Activated CD8-positive, alpha-beta memory T cell treated with anti-CD3 and anti-CD28 coated beads, Interleukin-2, amount 50 U/mL, for 24 hours (primary cell): ENCODE data around the gene RASL10A.

Experiments
- DNase-seq: peaks from one replicate; pipeline ENCODE4 v3.0.0-alpha.2; 2020; ENCODE audit errors: extremely low read depth

RASL10A gene

DNA sequence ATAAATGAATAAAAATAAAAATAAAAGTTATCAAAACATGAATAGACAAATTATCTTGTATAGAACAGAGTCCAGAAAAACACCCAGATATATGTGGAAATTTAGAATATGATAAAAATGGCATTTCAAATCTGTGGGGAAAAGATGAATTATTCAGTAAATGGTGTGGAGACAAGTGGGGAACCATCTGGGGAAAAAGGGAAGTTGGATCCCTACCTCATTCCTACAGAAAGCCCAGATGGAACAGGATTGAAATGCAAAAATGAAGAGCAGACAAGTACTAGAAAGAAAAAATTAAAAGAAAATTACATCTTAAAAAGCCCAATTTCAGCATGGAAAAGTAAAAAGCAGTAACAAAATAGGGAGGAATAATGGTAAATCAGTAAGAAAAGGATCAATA, 8.1 kb upstream of the RASL10A start:
- DNase-seq: no peak

DNA sequence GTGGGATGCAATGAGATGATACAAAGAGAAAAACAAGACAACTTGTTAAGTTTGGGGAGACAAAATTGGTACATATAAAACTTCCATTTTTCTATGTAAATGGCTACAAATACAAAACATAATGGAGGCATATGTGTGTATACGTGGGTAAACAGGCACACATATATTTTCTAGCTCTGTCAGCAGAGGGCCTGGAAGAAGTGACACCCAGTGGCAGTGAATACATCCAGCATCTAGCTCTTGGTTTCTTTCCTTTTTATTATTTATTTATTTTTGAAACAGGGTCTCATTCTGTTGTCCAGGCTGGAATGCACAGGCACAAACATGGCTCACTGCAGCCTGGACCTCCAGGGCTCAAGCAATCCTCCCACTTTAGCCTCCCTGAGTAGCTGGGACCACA, 5.0 kb upstream of the RASL10A start:
- DNase-seq: no peak

DNA sequence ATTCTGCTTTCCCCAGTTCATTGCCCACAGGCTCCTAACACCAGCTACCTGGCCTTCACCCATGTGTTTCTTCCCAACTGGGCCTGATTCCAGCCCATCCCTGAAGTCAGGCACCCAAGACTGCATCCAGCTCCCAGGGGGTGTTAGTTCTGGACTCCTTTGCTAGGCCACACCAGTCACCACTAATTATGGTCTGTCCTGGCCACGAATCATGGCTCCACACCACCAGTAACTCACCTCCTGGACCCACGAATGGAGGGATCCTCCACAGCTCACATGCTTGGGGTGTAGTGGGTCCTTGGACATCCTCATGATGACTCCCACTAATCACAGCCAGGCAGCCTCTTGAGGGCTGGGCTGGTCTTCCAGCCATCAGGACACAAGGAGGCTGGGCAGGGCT, 3.6 kb upstream of the RASL10A start:
- no peak for DNase-seq

DNA sequence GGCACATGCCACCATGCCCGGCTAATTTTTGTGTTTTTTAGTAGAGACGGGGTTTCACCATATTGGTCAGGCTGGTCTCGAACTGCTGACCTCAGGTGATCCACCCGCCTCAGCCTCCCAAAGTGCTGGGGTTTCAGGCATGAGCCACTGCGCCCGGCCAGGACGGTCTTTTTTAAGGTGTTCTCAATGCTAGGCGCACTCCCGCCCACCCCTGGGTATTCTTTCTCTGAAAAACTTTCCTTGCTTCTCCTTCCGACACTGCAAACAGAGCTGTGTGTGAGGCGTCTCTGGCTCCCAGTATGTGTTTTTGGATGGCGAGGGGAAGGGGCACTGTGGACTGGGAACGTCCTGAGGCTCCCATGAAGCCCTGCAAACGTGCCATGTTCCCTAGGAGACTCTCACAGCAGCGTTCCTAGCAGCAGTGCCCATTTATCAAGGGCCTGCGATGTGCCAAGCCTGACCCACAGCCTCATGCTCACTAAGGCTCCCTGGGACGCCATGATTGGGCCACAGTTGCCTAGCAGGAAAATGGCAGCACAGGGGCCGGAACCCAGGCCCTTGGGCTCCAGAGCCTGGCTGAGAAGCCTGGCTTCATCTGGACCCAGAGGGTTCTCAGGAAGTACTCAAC, 2.4 kb upstream of the RASL10A start:
- no peak for DNase-seq

DNA sequence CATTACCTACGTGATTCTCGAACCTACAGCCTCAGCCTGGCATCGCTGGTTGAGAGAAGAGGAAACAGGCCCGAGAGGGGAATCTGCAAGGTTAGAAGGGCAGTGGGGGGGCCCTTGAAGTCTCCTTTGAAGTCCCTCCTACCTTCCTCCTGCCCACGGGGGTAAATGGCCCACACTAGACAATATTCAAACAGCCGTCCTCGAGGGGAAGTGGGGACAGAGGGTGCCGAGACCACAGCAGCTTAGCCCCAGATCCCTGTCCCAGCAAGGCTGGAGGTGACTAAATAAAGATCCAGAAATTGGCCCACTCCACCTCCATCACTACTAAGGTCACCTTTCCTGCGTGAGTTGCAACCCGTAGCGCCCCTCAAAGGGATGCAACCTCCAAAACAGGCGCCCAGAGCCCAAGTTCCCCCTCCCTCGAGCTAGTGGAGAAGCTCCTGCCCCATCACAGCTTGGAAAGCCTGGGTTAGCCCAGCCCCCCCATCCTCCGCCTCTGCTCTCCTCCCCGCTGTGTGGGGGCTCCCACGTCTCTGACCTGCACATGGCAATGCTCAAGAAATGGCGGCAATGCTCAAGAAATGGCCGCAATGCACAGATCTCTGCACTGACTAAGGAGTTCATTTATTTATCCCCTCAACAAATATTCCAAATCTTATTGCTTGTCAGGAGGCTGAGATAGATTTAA, 788 bp upstream of the RASL10A start:
- no peak for DNase-seq

DNA sequence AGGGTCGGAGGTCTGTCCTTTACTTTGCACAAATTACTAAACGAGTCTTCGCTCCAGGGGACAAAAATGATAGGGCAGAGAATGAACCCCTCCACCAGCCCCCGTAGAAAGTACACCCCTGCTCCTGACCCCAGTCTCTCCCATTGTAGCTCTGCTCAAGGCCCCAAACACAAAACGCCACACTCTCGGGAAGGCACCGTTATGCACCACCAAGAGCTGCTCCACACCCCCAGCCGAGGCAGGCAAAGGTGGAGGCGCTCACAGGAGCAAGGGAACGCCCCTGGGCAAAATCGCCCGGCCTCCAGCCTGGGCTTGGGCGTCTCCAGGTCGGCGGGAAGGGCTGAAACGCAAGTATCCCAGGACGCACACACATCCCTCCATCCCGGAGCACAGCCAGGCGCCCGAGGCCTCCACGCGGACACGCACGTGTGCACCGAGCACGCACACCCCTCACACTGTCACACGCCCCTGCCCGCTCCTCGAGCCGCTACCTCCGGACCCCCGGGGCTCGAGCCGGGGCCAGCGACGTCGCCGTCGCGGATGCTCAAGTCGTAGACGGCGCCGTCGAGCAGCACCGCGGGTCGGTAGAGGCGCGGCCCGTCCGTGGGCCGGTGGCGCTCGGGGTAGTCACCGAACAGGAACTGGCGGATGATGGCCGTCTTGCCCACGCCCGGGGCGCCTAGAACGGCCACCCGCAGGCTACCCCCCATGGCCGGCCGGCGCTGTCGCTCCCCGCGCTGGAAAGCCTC, 786 bp downstream of the RASL10A start:
- DNase-seq: no peak

DNA sequence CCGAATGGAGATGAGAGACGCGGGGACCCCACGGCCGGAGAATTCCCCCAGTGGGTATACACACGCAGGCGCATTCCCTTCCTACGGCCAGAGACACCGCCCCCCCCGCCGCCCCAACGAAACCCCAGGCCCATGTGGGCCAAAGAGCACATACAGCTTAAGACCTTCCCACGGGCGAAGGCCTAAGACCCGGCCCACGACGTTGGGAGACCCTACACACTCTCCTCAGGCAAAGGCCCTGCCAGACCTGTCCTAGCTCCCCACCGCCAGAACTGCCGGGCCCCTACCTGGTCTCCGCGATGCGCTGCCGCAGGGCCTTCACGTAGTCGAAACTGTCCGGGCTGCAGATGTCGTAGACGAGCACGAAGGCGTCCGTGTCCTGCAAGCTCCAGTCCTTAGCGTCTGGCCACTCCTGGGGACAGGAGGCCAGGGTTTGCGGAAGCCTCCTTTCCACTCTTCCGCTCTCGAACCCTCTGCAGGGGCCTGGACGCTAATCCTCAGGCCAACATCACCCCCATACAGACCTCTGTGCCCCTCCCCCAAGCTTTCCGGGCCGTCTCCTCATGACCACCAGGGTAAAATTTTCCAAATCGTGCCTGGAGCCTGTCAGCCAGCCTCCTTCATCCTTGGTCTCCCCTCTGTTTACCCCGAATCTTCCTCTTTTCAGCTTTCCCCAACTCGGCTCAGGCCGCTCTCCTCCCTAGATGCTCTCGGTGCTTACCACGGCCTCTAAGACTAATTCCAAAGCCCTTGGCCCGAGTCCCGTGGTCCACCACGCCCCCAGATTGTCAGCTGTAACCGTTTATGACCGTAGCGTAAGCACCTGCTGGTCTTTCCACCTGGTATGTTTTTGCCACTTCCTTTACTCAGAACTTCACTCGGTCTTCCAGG, 1.7 kb downstream of the RASL10A start:
- DNase-seq: no peak

DNA sequence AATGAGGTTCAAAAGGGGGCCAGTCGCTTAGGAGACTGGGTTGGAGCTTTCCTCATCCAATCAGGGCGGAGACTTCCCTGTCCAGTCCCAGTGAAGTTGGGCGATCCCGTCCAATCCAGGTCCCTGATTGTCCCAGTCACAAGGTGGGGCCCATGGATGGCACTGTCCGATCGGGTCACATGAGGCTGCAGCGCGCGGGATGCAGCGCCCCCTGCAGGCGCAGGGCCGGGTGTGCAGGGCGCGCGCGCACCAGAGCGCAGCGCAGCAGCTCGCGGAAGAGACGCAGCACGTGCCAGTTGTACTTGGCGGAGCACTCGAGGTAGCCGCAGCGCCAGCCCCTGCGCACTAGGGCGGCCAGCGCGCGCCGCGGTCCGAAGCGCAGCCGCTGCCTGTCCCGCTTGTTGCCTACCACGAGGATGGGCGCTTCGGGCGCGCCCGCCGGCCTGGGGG, 2.3 kb downstream of the RASL10A start:
- no peak for DNase-seq

DNA sequence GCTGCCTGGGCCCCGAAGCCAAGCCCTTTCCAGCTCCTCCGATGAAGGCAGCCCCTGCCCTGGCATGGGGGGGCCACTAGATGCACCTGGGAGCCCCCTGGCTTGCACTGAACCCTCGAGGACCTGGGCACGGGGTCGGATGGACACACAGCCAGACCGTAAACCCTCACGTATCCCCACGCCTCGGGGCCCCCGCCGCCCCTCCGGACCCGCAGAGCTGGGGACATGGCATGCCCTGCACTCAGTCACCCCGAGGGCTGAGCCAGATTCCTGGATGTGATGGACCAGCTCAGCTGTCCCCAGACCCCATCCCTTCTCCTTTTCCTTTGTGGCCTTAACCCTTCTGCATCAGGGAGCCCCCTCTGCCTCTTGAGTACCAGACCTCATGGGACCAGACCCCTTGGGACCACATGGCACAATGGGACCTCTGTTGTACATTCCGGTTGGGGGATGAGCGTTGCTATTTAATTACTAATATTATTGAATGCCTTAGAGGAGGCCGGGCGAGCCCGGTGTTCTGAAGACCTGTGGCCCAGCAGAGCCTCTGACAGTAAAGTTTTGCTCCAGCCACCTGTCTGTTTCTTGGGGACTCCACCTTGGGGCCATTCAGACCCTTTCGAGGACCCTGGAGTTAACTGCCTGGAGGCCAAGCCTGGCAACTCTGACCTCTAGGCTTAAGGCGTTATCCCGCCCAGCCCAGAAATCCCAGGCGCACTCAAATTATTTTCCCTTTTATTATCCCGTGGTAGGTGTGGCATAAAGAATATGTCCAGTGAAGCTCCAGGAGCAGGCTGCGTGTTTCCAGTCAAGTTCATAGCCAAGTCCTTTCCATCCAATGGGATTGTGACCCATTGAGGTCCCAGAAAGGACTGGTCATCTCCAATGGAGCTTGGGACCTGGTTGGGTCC, 3.0 kb downstream of the RASL10A start:
- no peak for DNase-seq

DNA sequence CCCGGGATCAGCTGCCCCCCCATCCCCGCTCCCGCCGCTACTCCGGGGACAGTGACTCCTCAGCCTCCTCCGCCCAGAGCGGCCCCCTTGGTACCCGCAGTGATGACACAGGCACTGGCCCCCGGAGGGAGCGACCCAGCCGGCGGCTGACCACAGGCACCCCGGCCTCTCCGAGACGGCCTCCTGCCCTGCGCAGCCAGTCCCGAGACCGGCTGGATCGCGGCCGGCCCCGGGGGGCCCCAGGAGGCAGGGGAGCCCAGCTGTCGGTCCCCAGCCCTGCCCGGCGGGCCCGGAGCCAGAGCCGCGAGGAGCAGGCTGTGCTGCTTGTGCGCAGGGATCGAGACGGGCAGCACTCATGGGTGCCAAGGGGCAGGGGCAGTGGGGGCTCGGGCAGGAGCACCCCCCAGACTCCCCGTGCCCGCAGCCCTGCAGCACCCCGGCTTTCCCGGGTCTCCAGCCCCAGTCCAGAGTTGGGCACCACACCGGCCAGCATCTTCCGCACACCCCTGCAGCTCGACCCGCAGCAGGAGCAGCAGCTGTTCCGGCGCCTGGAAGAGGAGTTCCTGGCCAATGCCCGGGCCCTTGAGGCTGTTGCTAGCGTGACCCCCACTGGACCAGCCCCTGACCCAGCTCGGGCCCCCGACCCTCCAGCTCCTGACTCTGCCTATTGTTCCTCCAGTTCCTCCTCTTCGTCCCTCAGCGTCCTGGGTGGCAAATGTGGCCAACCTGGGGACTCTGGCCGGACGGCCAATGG, 3.9 kb downstream of the RASL10A start:
- DNase-seq: no peak

DNA sequence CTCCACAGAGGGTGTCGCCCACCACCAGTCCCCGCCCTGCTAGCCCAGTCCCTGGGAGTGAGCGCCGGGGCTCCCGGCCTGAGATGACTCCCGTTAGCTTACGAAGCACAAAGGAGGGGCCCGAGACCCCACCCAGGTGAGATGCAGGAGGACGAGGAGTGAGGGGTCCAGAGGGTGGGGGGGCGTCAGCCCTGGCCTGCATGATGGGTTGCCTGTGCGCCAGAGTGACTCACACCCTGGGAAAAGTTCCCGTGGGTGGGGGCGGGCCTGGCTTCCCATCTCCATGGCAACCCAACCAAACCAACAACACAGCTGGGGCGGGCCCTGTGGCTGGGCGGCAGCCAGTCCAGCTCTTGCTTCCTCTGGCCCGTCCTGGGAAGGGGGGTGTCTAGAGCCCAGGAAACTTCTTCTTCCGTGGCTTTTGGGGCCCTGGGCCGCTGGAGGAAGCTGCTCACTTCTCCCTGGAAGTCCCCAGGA, 4.6 kb downstream of the RASL10A start:
- DNase-seq: peak; percentile 14

DNA sequence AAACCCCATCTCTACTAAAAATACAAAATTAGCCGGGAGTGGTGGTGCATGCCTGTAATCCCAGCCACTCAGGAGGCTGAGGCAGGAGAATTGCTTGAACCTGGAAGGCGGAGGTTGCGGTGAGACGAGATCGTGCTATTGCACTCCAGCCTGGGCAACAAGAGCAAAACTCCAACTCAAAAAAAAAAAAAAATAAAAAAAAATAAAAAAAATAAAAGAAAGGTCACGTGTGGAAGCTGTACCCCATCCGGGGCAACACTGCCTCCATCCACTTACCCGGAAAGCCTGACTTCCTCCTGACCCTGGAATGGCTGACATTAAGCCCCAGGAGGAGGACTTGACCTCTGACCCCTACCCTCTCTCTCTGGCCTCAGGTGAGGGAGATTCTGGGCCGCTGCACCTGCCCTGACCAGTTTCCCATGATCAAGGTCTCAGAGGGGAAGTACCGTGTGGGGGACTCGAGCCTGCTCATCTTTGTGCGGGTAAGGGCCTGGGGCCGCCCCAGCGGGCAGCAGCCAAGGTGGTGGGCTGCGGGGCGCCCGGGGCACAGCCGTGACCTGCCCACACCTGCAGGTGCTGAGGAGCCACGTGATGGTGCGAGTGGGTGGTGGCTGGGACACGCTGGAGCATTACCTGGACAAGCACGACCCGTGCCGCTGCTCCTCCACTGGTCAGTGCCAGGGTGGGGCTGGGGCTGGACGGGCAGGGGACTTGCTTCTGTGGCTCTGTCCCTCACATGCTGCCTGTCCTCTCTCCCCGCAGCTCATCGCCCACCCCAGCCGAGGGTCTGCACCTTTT, 5.2 kb downstream of the RASL10A start:
- no peak for DNase-seq

DNA sequence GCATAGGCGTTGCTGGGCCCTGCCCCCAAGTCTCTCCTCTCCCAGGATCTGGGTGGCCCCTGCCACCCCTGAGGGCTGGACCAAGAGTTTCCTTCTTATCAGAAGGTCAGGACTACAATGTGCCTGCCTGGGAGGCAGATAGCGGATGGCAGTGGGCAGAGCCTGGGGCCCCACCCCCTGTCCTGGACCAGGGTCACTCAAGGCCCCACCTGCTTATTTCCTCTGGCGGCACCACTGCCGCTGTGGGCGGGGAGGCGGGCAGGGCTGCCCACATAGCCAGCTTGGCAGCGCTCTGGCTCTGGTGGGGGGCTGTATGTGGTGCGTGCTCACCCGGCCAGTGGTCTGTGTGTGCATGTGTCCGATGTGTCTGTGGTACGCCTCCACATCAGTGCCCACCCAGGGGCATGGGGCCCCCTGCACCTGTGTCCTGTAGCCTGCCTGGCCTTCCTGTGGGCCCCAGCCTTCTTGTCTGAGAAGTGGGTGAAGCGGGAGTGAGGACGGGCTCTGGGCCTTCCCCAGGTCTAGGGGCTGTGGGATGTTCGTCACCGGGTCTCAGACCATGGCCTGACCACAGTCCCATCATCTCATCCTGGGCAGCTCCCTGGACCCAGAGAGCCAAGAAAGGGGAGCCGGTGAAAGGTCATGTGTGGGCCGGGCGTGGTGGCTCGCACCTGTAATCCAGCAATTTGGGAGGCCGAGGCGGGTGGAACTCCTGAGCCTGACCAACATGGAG, 6.0 kb downstream of the RASL10A start:
- no peak for DNase-seq

DNA sequence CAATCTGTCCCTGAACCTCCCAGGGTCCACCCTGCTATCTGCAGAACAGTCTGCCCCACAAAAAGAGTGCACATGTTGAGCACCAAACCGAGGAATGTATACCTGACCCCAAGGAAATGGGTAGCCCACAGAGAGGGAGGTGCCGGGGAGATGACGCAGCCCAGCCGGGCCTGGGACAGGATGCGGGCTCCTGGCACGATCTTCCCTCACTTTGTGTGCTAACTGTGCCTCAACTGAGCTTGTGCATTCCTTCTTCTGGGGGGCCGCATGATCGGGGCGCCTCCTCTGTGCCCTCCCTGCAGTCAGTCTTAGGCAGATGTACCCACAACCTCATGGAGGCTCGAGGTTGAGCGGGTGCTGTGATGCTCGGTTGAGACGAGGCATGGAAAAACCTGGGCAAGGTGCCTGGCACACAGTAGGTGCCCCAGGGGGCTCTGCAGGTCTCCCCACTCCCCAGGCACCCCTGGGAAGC, 6.7 kb downstream of the RASL10A start:
- DNase-seq: no peak

DNA sequence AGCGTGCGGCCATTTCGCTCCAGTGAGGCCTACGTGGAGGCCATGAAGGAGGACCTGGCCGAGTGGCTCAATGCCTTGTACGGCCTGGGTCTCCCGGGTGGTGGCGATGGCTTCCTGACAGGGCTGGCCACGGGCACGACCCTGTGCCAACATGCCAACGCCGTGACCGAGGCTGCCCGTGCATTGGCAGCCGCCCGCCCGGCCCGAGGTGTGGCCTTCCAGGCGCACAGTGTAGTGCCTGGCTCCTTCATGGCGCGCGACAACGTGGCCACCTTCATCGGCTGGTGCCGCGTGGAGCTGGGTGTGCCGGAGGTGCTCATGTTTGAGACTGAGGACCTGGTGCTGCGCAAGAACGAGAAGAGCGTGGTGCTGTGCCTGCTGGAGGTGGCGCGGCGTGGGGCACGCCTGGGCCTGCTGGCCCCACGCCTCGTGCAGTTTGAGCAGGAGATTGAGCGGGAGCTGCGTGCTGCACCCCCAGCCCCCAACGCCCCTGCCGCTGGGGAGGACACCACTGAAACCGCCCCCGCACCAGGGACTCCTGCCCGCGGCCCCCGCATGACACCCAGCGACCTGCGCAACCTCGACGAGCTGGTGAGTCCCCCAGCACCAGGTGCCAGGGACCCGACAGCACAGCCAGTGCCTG, 7.2 kb downstream of the RASL10A start:
- no peak for DNase-seq

DNA sequence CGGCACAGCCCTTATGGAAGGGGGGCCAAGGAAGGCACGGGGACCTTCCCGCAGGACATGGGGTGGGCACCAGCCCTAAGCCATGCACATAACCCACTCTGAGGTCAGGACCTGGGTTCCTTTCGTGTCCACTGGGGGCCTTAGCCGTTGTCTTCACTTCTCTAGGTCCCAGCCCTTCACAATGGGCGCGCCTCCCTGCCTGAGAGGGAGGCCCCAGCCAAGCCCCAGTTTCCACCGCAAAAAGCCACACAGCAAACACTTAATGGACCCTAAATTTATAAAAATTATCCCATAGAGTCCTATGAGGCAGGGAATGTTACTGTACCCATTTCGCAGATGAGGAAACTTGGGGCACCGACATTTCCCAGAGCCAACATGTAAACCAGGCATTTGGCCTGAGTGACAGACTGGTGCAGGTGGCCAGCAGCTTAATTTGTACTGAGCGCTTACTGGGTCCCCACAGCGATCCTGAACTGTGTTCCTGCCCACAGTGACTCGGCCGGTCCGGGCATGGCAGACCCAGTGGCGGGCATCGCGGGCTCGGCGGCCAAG, 7.8 kb downstream of the RASL10A start:
- no peak for DNase-seq

DNA sequence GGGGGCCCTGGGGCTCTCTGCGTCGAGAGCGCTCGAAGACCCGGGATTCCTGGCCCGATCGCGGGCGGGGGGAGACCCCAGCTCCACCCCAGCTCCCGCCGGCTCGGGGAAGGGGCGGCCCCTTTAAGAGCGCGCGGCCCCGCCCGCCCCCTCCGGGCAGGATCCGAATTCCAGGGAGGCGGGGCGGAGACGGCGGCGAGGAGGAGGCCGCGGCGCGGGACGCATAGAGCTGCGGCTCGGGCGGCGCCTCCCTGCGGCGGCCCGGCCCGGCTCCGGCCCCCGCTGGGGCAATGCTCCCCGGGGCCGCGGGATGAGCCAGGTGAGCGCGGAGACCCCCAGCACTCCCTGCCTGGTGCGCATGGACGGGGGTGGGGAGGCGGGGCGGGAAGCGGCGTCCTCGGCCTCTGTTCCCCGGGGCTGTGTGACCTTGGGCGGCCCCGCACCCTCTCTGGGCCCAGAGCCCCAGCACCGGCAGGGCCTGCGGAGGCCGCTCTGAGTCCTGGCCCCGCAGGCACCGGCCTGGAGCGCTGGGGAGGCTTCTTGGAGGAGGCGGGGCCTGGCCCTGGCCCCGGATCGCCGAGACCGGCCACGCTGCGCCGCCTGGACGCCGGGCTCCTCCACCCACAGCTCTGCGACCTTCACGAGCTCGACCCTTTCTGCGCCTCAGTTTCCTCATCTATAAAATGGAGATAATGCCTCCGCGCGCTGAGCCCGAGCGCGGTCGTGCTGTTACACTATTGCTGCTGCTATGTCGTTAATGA, 8.5 kb downstream of the RASL10A start:
- no peak for DNase-seq
